Stomach (tissue), 9 donors: ENCODE data around the gene C2CD4D. TPM values are rescaled to one million over a fixed set of nuclear protein-coding genes. Genes with fewer than 3 reads are reported as not detected.

ENCODE experiments used
- DNase-seq, 2 donors: peaks; one replicate each; pipeline versions ENCODE4 v3.0.0 to v3.0.0-alpha.2; 2013 to 2019
- H3K27ac ChIP-seq, 5 donors: fragments of 200-600 bp in 4 of 5; sonication (generic) in 4 of 5; one replicate each; pipeline ENCODE4 v1.5.1; 2013 to 2019; ENCODE audit warnings: mild to moderate bottlenecking in 1 of 5, moderate library complexity in 1 of 5
- H3K27me3 ChIP-seq, 3 donors: fragments of 200-600 bp; sonication (generic); one replicate each; pipeline ENCODE4 v1.5.1; 2017 to 2019; ENCODE audit warnings: mixed run types in 1 of 3
- H3K36me3 ChIP-seq, 4 donors: fragments of 200-600 bp; sonication (generic); 1 replicate in 3 of 4; 2 replicates in 1 of 4; pipeline ENCODE4 v1.5.1; 2016 to 2019
- H3K4me1 ChIP-seq, 4 donors: fragments of 200-600 bp; sonication (generic); one replicate each; pipeline ENCODE4 v1.5.1; 2016 to 2019
- H3K4me3 ChIP-seq, 4 donors: fragments of 200-600 bp; sonication (generic) in 3 of 4; one replicate each; pipeline ENCODE4 v1.5.1; 2016 to 2019; ENCODE audit warnings: mild to moderate bottlenecking in 1 of 4
- H3K9me3 ChIP-seq, 4 donors: fragments of 200-600 bp; sonication (generic); one replicate each; pipeline ENCODE4 v1.5.1; 2016 to 2019
- EP300 ChIP-seq: sonication (generic); formaldehyde crosslinking; IDR thresholded peaks from one replicate; pipeline ENCODE4 v1.6.1; 2017; ENCODE audit warnings: antibody characterized with exemption
- POLR2A ChIP-seq, 4 donors: fragments of 450-650 bp; IDR thresholded peaks; one replicate each; pipeline ENCODE4 v1.6.1; 2016; ENCODE audit warnings: antibody characterized with exemption in 4 of 4, control low read depth in 2 of 4, mild to moderate bottlenecking in 1 of 4, moderate library complexity in 1 of 4
- POLR2AphosphoS5 ChIP-seq, 3 donors: sonication (generic); formaldehyde crosslinking; IDR thresholded peaks; one replicate each; pipeline ENCODE4 v1.6.1; 2016; ENCODE audit warnings: antibody characterized with exemption in 3 of 3
- WGBS, 5 donors: extraction: QIAGEN DNeasy Blood & Tissue Kit in 3 of 5; methylation state at CpG; one replicate each; pipeline versions ENCODE4 v1.1.5 to v1.1.7; 2013 to 2018; 5-methylcytosine and 5-hydroxymethylcytosine counted together
- intact Hi-C: fragments of 100-400 bp; cut with DNase I; formaldehyde crosslinking; loops from one replicate; pipeline ENCODE4 v1.15.1; 2023; ENCODE audit warnings: low total_unique reads
- polyA plus RNA-seq, 3 donors: library from polyadenylated mRNA; stranded (reverse); fragments of 200-250 nt; gene quantifications; one replicate each; pipeline ENCODE4 v1.2.3, GENCODE V29; 2013
- total RNA-seq, 5 donors: library from RNA; depleted of rRNA; stranded (reverse); fragments of >200 nt; gene quantifications; one replicate each; pipeline versions ENCODE4 v1.1.0 to v1.2.3, GENCODE V29; 2014 to 2016
- TF ChIP-seq, protein P1 (sequence below), 7 experiments: fragments of 450-650 bp in 4 of 7; fragments of 200-600 bp in 3 of 7; sonication (generic) in 3 of 7; IDR thresholded peaks; one replicate each; pipeline ENCODE4 v1.5.1; 2016 to 2019; ENCODE audit warnings: antibody characterized with exemption in 7 of 7, control low read depth in 2 of 7, mild to moderate bottlenecking in 1 of 7
- donor health status: healthy with polysubstance abuse.
- donor health status: Bipolar disorder and iron deficiency.
- donor health status: healthy.

C2CD4D gene
- total and polyA plus RNA-seq, 8 donors: 0.44 to 0.73 (median 0.58) TPM; not detected in 5

GRCh38 chr1:151809290-151809984 is 30.2 kb downstream of the C2CD4D start:
- no peak overlapping the region for H3K4me3 ChIP-seq
- H3K9me3 ChIP-seq: no peaks in the 10 kb centered on the region
- H3K4me1 ChIP-seq: peaks cover 0 to 2% (median 0%) of the 10 kb centered on the region in 4 donors
- peaks cover 0 to 9% (median 0%) of the 10 kb centered on the region in 3 donors for H3K27me3 ChIP-seq
- 61 to 72% (median 62%) methylated on average over 8 of the region's 8 CpGs for WGBS, 5 donors
- TF ChIP-seq POLR2A (IDR thresholded peaks at IDR 0.05): no peak
- intact Hi-C loops: no loop called here
- H3K27ac ChIP-seq: no peak overlapping the region
- DNase-seq: no peak
- peaks cover 0 to 48% (median 19%) of the 10 kb centered on the region in 4 donors for H3K36me3 ChIP-seq

GRCh38 chr1:151807766-151808165 is 31.9 kb downstream of the C2CD4D start:
- DNase-seq: no peak
- TF ChIP-seq POLR2A (IDR thresholded peaks at IDR 0.05) (no peak), EP300 (no peak), POLR2AphosphoS5 (IDR thresholded peaks at IDR 0.05) (no peak)
- TF ChIP-seq, protein P1, sequence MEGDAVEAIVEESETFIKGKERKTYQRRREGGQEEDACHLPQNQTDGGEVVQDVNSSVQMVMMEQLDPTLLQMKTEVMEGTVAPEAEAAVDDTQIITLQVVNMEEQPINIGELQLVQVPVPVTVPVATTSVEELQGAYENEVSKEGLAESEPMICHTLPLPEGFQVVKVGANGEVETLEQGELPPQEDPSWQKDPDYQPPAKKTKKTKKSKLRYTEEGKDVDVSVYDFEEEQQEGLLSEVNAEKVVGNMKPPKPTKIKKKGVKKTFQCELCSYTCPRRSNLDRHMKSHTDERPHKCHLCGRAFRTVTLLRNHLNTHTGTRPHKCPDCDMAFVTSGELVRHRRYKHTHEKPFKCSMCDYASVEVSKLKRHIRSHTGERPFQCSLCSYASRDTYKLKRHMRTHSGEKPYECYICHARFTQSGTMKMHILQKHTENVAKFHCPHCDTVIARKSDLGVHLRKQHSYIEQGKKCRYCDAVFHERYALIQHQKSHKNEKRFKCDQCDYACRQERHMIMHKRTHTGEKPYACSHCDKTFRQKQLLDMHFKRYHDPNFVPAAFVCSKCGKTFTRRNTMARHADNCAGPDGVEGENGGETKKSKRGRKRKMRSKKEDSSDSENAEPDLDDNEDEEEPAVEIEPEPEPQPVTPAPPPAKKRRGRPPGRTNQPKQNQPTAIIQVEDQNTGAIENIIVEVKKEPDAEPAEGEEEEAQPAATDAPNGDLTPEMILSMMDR (IDR thresholded peaks at IDR 0.05): no peak
- H3K9me3 ChIP-seq: no peaks in the 10 kb centered on the region
- no peak overlapping the region for H3K4me3 ChIP-seq
- H3K36me3 ChIP-seq: peaks cover 0 to 33% (median 12%) of the 10 kb centered on the region in 4 donors
- 40 to 78% (median 71%) methylated on average over 1 of the region's 1 CpG for WGBS, 5 donors
- H3K27me3 ChIP-seq: peaks cover 0 to 15% (median 0%) of the 10 kb centered on the region in 3 donors
- no peak overlapping the region for H3K27ac ChIP-seq
- intact Hi-C loops: no loop called here
- H3K4me1 ChIP-seq: no peaks in the 10 kb centered on the region

- TF ChIP-seq EP300 (no peak), POLR2A (IDR thresholded peaks at IDR 0.05) (no peak), POLR2AphosphoS5 (IDR thresholded peaks at IDR 0.05) (no peak)
- TF ChIP-seq, protein P1 (IDR thresholded peaks at IDR 0.05): no peak
- Histone ChIP-seq H3K4me3 (no peak overlapping the region), H3K27ac (no peak overlapping the region), H3K9me3 (no peaks in the 10 kb centered on the region), H3K27me3 (peaks cover 0 to 20% (median 0%) of the 10 kb centered on the region in 3 donors), H3K4me1 (no peaks in the 10 kb centered on the region), H3K36me3 (peaks cover 0 to 33% (median 12%) of the 10 kb centered on the region in 4 donors)
- intact Hi-C loops: no loop called here
- 68 to 92% (median 71%) methylated on average over 4 to 5 of the region's 5 CpGs for WGBS, 5 donors
- DNase-seq: no peak
Observed at GRCh38 chr1:151807131-151807530, 32.5 kb downstream of the C2CD4D start.

- H3K27ac ChIP-seq: no peak overlapping the region
- TF ChIP-seq, protein P1 (IDR thresholded peaks at IDR 0.05): no peak
- TF ChIP-seq POLR2A (IDR thresholded peaks at IDR 0.05) (no peak), POLR2AphosphoS5 (IDR thresholded peaks at IDR 0.05) (no peak), EP300 (no peak)
- WGBS, 5 donors: 58 to 85% (median 80%) methylated on average over 5 to 7 of the region's 7 CpGs
- H3K4me3 ChIP-seq: no peak overlapping the region
- H3K4me1 ChIP-seq: no peaks in the 10 kb centered on the region
- no peaks in the 10 kb centered on the region for H3K9me3 ChIP-seq
- DNase-seq: no peak
- intact Hi-C loops: no loop called here
- peaks cover 0 to 31% (median 12%) of the 10 kb centered on the region in 4 donors for H3K36me3 ChIP-seq
- H3K27me3 ChIP-seq: peaks cover 0 to 30% (median 0%) of the 10 kb centered on the region in 3 donors
Observed at GRCh38 chr1:151806170-151806569, 33.5 kb downstream of the C2CD4D start.
